ENCODE measurements around the gene OTX2. TPM values are rescaled to one million over a fixed set of nuclear protein-coding genes. Genes with fewer than 3 reads are reported as not detected.

Gene OTX2
- total and polyA plus RNA-seq, 12 donors, result not detected

DNA sequence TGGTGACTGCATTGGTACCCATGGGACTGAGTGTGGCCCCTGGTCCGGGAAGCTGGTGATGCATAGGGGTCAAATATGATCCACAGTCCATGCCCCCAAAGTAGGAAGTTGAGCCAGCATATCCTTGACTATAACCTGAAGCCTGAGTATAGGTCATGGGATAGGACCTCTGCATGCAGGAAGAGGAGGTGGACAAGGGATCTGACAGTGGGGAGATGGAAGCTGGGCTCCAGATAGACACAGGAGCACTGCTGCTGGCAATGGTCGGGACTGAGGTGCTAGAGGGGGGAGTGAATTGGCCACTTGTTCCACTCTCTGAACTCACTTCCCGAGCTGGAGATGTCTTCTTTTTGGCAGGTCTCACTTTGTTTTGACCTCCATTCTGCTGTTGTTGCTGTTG, 8.4 kb downstream of the OTX2 start:
- no peaks in the 10 kb centered on the region for H3K36me3 ChIP-seq
- H3K4me1 ChIP-seq, result peaks cover 0 to 17% (median 11%) of the 10 kb centered on the region in 9 donors
- no peak overlapping the region for H3K4me3 ChIP-seq
- intact Hi-C loops (cut with DNase I), result no loop called here
- no peak for DNase-seq
- 75 to 81% methylated on average over 3 of the region's 3 CpGs for WGBS, 2 donors
- H3K27ac ChIP-seq, result no peak overlapping the region
- peaks cover 0 to 3% (median 0%) of the 10 kb centered on the region in 11 donors for H3K9me3 ChIP-seq
- H3K27me3 ChIP-seq, result peaks cover 22 to 100% (median 100%) of the 10 kb centered on the region in 7 donors
- no peak for ATAC-seq
- TF ChIP-seq, protein P1, sequence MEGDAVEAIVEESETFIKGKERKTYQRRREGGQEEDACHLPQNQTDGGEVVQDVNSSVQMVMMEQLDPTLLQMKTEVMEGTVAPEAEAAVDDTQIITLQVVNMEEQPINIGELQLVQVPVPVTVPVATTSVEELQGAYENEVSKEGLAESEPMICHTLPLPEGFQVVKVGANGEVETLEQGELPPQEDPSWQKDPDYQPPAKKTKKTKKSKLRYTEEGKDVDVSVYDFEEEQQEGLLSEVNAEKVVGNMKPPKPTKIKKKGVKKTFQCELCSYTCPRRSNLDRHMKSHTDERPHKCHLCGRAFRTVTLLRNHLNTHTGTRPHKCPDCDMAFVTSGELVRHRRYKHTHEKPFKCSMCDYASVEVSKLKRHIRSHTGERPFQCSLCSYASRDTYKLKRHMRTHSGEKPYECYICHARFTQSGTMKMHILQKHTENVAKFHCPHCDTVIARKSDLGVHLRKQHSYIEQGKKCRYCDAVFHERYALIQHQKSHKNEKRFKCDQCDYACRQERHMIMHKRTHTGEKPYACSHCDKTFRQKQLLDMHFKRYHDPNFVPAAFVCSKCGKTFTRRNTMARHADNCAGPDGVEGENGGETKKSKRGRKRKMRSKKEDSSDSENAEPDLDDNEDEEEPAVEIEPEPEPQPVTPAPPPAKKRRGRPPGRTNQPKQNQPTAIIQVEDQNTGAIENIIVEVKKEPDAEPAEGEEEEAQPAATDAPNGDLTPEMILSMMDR (IDR thresholded peaks at IDR 0.05), result no peak

DNA sequence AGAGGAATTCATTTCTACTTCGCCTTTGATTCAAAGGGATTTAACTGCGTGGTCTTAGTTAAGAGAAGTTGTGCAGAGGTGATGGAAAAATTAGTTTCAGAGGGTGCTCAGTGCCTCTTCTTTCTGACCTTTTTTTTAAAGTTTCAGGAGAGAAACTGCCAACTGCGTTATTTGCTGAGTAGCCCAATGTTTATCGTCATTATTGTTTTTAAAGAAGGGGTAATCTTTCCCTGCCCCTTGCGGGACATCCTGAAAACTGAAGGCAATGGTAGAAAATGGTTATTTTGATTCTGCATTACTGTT, 11.0 kb downstream of the OTX2 start:
- Histone ChIP-seq H3K27me3 (peaks cover 29 to 100% (median 100%) of the 10 kb centered on the region in 7 donors), H3K36me3 (no peaks in the 10 kb centered on the region), H3K4me1 (peaks cover 0 to 25% (median 12%) of the 10 kb centered on the region in 9 donors), H3K9me3 (peaks cover 0 to 3% (median 0%) of the 10 kb centered on the region in 11 donors), H3K4me3 (no peak overlapping the region), H3K27ac (no peak overlapping the region)
- no peak for ATAC-seq
- intact Hi-C loops (cut with DNase I), result no loop called here
- TF ChIP-seq, protein P1 (IDR thresholded peaks at IDR 0.05), result no peak
- WGBS, 2 donors, result 16% methylated on average over 5 of the region's 5 CpGs
- DNase-seq, result no peak

DNA sequence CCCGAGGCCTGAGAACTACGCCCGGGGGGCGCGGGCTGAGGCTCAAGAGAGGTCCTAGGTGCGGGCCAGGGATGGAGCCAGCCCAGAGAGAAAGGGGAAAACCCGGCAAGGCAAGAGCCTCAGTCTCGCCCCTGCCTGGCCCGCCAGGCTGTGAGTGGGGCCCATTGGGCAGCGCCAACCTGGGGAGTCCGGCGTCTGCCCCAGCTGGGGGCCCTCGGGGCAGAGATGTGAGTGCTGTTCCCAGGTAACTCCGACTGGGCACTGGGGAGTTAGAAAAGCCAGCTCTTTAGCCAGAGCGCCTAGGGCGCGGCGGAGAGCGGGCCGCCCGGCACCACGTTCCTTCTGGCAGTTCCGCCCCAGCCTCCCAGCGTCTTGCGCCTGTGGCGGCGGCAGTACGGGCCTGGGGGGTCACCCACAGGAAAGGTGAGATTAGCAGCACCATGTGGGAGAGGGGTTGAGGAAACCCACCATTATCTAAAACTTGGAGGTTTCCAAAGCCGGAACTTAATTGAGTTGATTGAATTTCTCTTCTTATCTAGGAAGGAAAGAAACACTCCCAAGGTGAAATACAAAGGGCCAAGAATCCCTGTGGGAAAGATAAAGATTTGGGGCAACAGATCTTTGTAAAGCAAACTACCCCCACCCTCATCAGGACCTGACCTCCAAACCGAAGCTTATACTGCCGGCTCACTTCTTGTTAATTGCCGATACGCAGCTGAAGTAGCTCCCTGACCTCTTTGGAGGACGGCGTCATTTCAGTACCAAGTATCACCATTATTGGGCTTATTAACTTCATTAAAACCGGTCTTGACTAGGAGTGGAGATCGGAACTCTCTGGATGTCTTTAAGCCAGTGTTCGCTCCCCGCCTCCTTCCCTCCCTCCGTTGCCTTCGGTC, 11.6 kb downstream of the OTX2 start:
- H3K4me3 ChIP-seq, result peak overlapping the region in 5 of 10 donors; percentile 8 to 42 (median 20)
- no peaks in the 10 kb centered on the region for H3K36me3 ChIP-seq
- WGBS, 2 donors, result 5 to 8% methylated on average over 41 of the region's 41 CpGs
- peaks cover 0 to 27% (median 12%) of the 10 kb centered on the region in 9 donors for H3K4me1 ChIP-seq
- ATAC-seq, result no peak
- TF ChIP-seq, protein P1 (IDR thresholded peaks at IDR 0.05), result no peak
- H3K9me3 ChIP-seq, result peaks cover 0 to 3% (median 0%) of the 10 kb centered on the region in 11 donors
- intact Hi-C loops (cut with DNase I), result no loop called here
- H3K27ac ChIP-seq, result no peak overlapping the region
- H3K27me3 ChIP-seq, result peaks cover 31 to 100% (median 100%) of the 10 kb centered on the region in 7 donors
- no peak for DNase-seq

DNA sequence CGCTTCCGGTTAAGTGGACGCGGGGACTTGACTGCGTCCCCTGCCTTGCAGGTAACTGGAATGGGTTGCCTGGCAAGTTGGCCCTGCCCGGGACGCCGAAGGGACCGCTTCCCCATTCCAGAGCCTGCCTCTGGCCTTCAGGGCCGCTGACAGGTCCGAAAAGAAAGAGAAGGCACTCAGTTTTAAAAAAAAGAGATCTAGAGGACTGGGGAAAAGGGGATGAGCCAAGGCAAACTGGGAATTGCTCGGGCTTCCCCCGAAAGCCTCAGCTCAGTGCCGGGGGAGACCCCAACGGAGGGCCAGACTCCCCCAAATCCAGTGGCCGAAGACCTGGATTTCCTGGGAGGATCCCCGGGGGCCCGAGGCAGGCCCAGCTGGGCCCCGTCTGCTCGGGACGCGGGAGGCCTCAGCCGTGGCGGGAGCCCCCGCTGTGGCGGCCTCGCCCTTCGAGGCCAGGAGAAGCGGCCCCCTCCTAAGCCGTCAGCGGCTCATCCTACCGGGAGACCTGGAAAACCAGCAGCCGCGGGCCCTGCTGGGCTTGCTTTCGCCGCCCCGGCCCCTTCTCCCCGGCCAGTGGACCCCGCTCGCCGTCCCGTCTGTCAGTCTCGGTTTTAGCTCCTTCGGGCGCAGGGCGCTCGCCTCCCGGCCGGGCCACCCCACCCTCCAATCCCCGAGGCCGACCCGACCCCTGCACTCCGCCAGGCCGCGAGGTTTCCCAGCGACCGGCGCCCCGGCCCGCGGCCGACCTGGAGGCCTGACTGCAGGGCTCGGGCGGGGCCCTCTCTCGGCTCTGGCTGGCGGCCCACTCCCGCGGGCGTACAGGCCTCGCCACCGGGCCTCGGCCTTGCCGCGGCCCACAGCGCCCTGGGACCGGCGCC, 12.5 kb downstream of the OTX2 start:
- TF ChIP-seq, protein P1 (IDR thresholded peaks at IDR 0.05), result no peak
- Histone ChIP-seq H3K9me3 (peaks cover 0 to 3% (median 0%) of the 10 kb centered on the region in 11 donors), H3K27ac (no peak overlapping the region), H3K4me1 (peaks cover 0 to 27% (median 12%) of the 10 kb centered on the region in 9 donors), H3K36me3 (no peaks in the 10 kb centered on the region), H3K4me3 (peak overlapping the region in 7 of 10 donors; percentile 8 to 42 (median 22)), H3K27me3 (peaks cover 31 to 100% (median 100%) of the 10 kb centered on the region in 7 donors)
- WGBS, 2 donors, result 2% methylated on average over 64 to 76 of the region's 77 CpGs
- DNase-seq (no peak), ATAC-seq (peak in 3 of 8 donors; percentile 23 to 44 (median 29))
- intact Hi-C loops (cut with DNase I), result no loop called here
